NCI-H82 treated with DMSO at 0.1 percent for 48 hours (cell line): ENCODE data around the gene FRMD5.

ENCODE experiments used
- DNase-seq: peaks from one replicate; lab custom pipeline; 2025; ENCODE audit not compliant: unreplicated experiment; lab: John Stamatoyannopoulos, UW

FRMD5 gene

GRCh38 chr15:44163370-44163769 is 31.7 kb downstream of the FRMD5 start:
- DNase-seq = no peak

- no peak for DNase-seq
Observed at GRCh38 chr15:44160796-44161195, 34.3 kb downstream of the FRMD5 start.

- no peak for DNase-seq
Observed at GRCh38 chr15:44159492-44159891, 35.6 kb downstream of the FRMD5 start.

GRCh38 chr15:44158111-44158510 is 37.0 kb downstream of the FRMD5 start:
- no peak for DNase-seq

GRCh38 chr15:44157679-44158078 is 37.4 kb downstream of the FRMD5 start:
- DNase-seq = no peak

- no peak for DNase-seq
Observed at GRCh38 chr15:44153352-44153751, 41.7 kb downstream of the FRMD5 start.

GRCh38 chr15:44149224-44149623 is 45.8 kb downstream of the FRMD5 start:
- DNase-seq = no peak

- DNase-seq = no peak
Observed at GRCh38 chr15:44148580-44148979, 46.5 kb downstream of the FRMD5 start.

GRCh38 chr15:44147636-44148035 is 47.4 kb downstream of the FRMD5 start:
- DNase-seq = no peak

GRCh38 chr15:44145495-44145894 is 49.6 kb downstream of the FRMD5 start:
- DNase-seq = no peak

- no peak for DNase-seq
Observed at GRCh38 chr15:44144992-44145391, 50.1 kb downstream of the FRMD5 start.

GRCh38 chr15:44144184-44144583 is 50.9 kb downstream of the FRMD5 start:
- DNase-seq = no peak

- no peak for DNase-seq
Observed at GRCh38 chr15:44137750-44138149, 57.3 kb downstream of the FRMD5 start.

GRCh38 chr15:44136991-44137477 is 58.0 kb downstream of the FRMD5 start:
- DNase-seq = no peak

GRCh38 chr15:44132057-44132456 is 63.0 kb downstream of the FRMD5 start:
- no peak for DNase-seq

- no peak for DNase-seq
Observed at GRCh38 chr15:44130778-44131177, 64.3 kb downstream of the FRMD5 start.

GRCh38 chr15:44129911-44130310 is 65.2 kb downstream of the FRMD5 start:
- no peak for DNase-seq

- no peak for DNase-seq
Observed at GRCh38 chr15:44128443-44128842, 66.6 kb downstream of the FRMD5 start.

GRCh38 chr15:44125879-44126278 is 69.2 kb downstream of the FRMD5 start:
- no peak for DNase-seq

- no peak for DNase-seq
Observed at GRCh38 chr15:44102675-44103254, 92.3 kb downstream of the FRMD5 start.

GRCh38 chr15:44101944-44102343 is 93.1 kb downstream of the FRMD5 start:
- DNase-seq = no peak

GRCh38 chr15:44101286-44101685 is 93.8 kb downstream of the FRMD5 start:
- DNase-seq = no peak

- no peak for DNase-seq
Observed at GRCh38 chr15:44099671-44100070, 95.4 kb downstream of the FRMD5 start.
